ENCODE results near the gene SRRD. TPM values are rescaled to one million over a fixed set of nuclear protein-coding genes. Genes with fewer than 3 reads are reported as not detected.
A peak's percentile ranks its signal among the peaks of the same experiment; 100 is the strongest.

SRRD gene
- total RNA-seq, 1 experiment from 2014 or later: 43.5 TPM

GRCh38 chr22:26471522-26471921 lies 12.2 kb upstream of the SRRD start:
- Histone ChIP-seq H3K9ac (ENCODE audit: low read length) (no peak overlapping the region), H3K79me2 (ENCODE audit: low read length) (peaks cover 19% of the 10 kb centered on the region), H3K9me3 (ENCODE audit: low read length) (no peaks in the 10 kb centered on the region), H3K27ac (ENCODE audit: low read length) (no peak overlapping the region), H3K4me2 (ENCODE audit: low read depth, low read length, poor library complexity, severe bottlenecking) (no peak overlapping the region), H2AFZ (ENCODE audit: low read length) (no peak overlapping the region), H3K4me1 (ENCODE audit: low read length) (no peaks in the 10 kb centered on the region), H4K20me1 (ENCODE audit: insufficient read depth, low read depth, low read length) (no peaks in the 10 kb centered on the region), H3K4me3 (ENCODE audit: low read length) (no peak overlapping the region), H3K36me3 (ENCODE audit: insufficient read depth, low read length) (peaks cover 49% of the 10 kb centered on the region), H3K27me3 (ENCODE audit: low read length) (no peaks in the 10 kb centered on the region), H3K9me2 (replicated peaks; ENCODE audit: insufficient read depth, low read length) (no peaks in the 10 kb centered on the region)
- DNase-seq: no peak

- Histone ChIP-seq H3K4me1 (ENCODE audit: low read length) (peaks cover 16% of the 10 kb centered on the region), H3K9me2 (replicated peaks; ENCODE audit: insufficient read depth, low read length) (no peaks in the 10 kb centered on the region), H3K36me3 (ENCODE audit: insufficient read depth, low read length) (peaks cover 49% of the 10 kb centered on the region), H2AFZ (ENCODE audit: low read length) (no peak overlapping the region), H3K27ac (ENCODE audit: low read length) (no peak overlapping the region), H3K27me3 (ENCODE audit: low read length) (no peaks in the 10 kb centered on the region), H4K20me1 (ENCODE audit: insufficient read depth, low read depth, low read length) (no peaks in the 10 kb centered on the region), H3K4me3 (ENCODE audit: low read length) (no peak overlapping the region), H3K9me3 (ENCODE audit: low read length) (no peaks in the 10 kb centered on the region), H3K9ac (ENCODE audit: low read length) (no peak overlapping the region), H3K79me2 (ENCODE audit: low read length) (peaks cover 49% of the 10 kb centered on the region), H3K4me2 (ENCODE audit: low read depth, low read length, poor library complexity, severe bottlenecking) (no peak overlapping the region)
- no peak for DNase-seq
These were observed 9.0 kb upstream of the SRRD start for GRCh38 chr22:26474682-26475081.

- Histone ChIP-seq H3K4me3 (ENCODE audit: low read length) (no peak overlapping the region), H3K9ac (ENCODE audit: low read length) (no peak overlapping the region), H3K9me2 (replicated peaks; ENCODE audit: insufficient read depth, low read length) (no peaks in the 10 kb centered on the region), H3K9me3 (ENCODE audit: low read length) (no peaks in the 10 kb centered on the region), H2AFZ (ENCODE audit: low read length) (no peak overlapping the region), H3K79me2 (ENCODE audit: low read length) (peaks cover 70% of the 10 kb centered on the region), H3K27me3 (ENCODE audit: low read length) (no peaks in the 10 kb centered on the region), H3K4me2 (ENCODE audit: low read depth, low read length, poor library complexity, severe bottlenecking) (no peak overlapping the region), H4K20me1 (ENCODE audit: insufficient read depth, low read depth, low read length) (no peaks in the 10 kb centered on the region), H3K4me1 (ENCODE audit: low read length) (peaks cover 37% of the 10 kb centered on the region), H3K27ac (ENCODE audit: low read length) (no peak overlapping the region), H3K36me3 (ENCODE audit: insufficient read depth, low read length) (peaks cover 37% of the 10 kb centered on the region)
- DNase-seq: no peak
These were observed 6.9 kb upstream of the SRRD start for GRCh38 chr22:26476705-26477340.

- no peaks in the 10 kb centered on the region for H3K27me3 ChIP-seq (ENCODE audit: low read length)
- no peak for DNase-seq
- no peak overlapping the region for H3K27ac ChIP-seq (ENCODE audit: low read length)
- no peak overlapping the region for H2AFZ ChIP-seq (ENCODE audit: low read length)
- H4K20me1 ChIP-seq (ENCODE audit: insufficient read depth, low read depth, low read length): no peaks in the 10 kb centered on the region
- peaks cover 43% of the 10 kb centered on the region for H3K4me1 ChIP-seq (ENCODE audit: low read length)
- H3K79me2 ChIP-seq (ENCODE audit: low read length): peaks cover 75% of the 10 kb centered on the region
- no peak overlapping the region for H3K4me3 ChIP-seq (ENCODE audit: low read length)
- H3K4me2 ChIP-seq (ENCODE audit: low read depth, low read length, poor library complexity, severe bottlenecking): no peak overlapping the region
- no peaks in the 10 kb centered on the region for H3K9me3 ChIP-seq (ENCODE audit: low read length)
- H3K36me3 ChIP-seq (ENCODE audit: insufficient read depth, low read length): peaks cover 32% of the 10 kb centered on the region
- H3K9ac ChIP-seq (ENCODE audit: low read length): no peak overlapping the region
- H3K9me2 ChIP-seq (replicated peaks; ENCODE audit: insufficient read depth, low read length): no peaks in the 10 kb centered on the region
These were observed 6.3 kb upstream of the SRRD start for GRCh38 chr22:26477341-26477731.

GRCh38 chr22:26479043-26479791 lies 4.5 kb upstream of the SRRD start:
- Histone ChIP-seq H3K4me1 (ENCODE audit: low read length) (peaks cover 50% of the 10 kb centered on the region), H4K20me1 (ENCODE audit: insufficient read depth, low read depth, low read length) (no peaks in the 10 kb centered on the region), H3K36me3 (ENCODE audit: insufficient read depth, low read length) (peaks cover 20% of the 10 kb centered on the region), H3K9me2 (replicated peaks; ENCODE audit: insufficient read depth, low read length) (no peaks in the 10 kb centered on the region), H3K27me3 (ENCODE audit: low read length) (no peaks in the 10 kb centered on the region), H3K4me3 (ENCODE audit: low read length) (peak overlapping the region; percentile 73), H3K9me3 (ENCODE audit: low read length) (no peaks in the 10 kb centered on the region), H3K9ac (ENCODE audit: low read length) (peak overlapping the region; percentile 80), H3K4me2 (ENCODE audit: low read depth, low read length, poor library complexity, severe bottlenecking) (peak overlapping the region; percentile 92), H2AFZ (ENCODE audit: low read length) (peak overlapping the region; percentile 2; the same call in 1 of the 2 replicates), H3K79me2 (ENCODE audit: low read length) (peaks cover 84% of the 10 kb centered on the region), H3K27ac (ENCODE audit: low read length) (peak overlapping the region; percentile 91)
- DNase-seq: peak; percentile 66

- H2AFZ ChIP-seq (ENCODE audit: low read length): peak overlapping the region; percentile 2; the same call in 1 of the 2 replicates
- no peaks in the 10 kb centered on the region for H3K9me2 ChIP-seq (replicated peaks; ENCODE audit: insufficient read depth, low read length)
- H3K27me3 ChIP-seq (ENCODE audit: low read length): no peaks in the 10 kb centered on the region
- H3K9ac ChIP-seq (ENCODE audit: low read length): peak overlapping the region; percentile 80
- H3K4me2 ChIP-seq (ENCODE audit: low read depth, low read length, poor library complexity, severe bottlenecking): peak overlapping the region; percentile 92
- H3K4me1 ChIP-seq (ENCODE audit: low read length): peaks cover 58% of the 10 kb centered on the region
- no peaks in the 10 kb centered on the region for H4K20me1 ChIP-seq (ENCODE audit: insufficient read depth, low read depth, low read length)
- H3K36me3 ChIP-seq (ENCODE audit: insufficient read depth, low read length): peaks cover 16% of the 10 kb centered on the region
- DNase-seq: peak; percentile 68
- H3K4me3 ChIP-seq (ENCODE audit: low read length): peak overlapping the region; percentile 73
- no peaks in the 10 kb centered on the region for H3K9me3 ChIP-seq (ENCODE audit: low read length)
- peak overlapping the region; percentile 91 for H3K27ac ChIP-seq (ENCODE audit: low read length)
- peaks cover 86% of the 10 kb centered on the region for H3K79me2 ChIP-seq (ENCODE audit: low read length)
These were observed 3.7 kb upstream of the SRRD start for GRCh38 chr22:26479792-26480610.

GRCh38 chr22:26480611-26480932 lies 3.1 kb upstream of the SRRD start:
- DNase-seq: no peak
- Histone ChIP-seq H3K4me1 (ENCODE audit: low read length) (peaks cover 64% of the 10 kb centered on the region), H3K79me2 (ENCODE audit: low read length) (peaks cover 91% of the 10 kb centered on the region), H3K9ac (ENCODE audit: low read length) (peak overlapping the region; percentile 80), H3K36me3 (ENCODE audit: insufficient read depth, low read length) (peaks cover 15% of the 10 kb centered on the region; the same call in 1 of the 2 replicates), H2AFZ (ENCODE audit: low read length) (no peak overlapping the region), H3K9me3 (ENCODE audit: low read length) (no peaks in the 10 kb centered on the region), H3K4me3 (ENCODE audit: low read length) (peak overlapping the region; percentile 73), H3K27ac (ENCODE audit: low read length) (peak overlapping the region; percentile 91), H3K4me2 (ENCODE audit: low read depth, low read length, poor library complexity, severe bottlenecking) (peak overlapping the region; percentile 92), H3K9me2 (replicated peaks; ENCODE audit: insufficient read depth, low read length) (no peaks in the 10 kb centered on the region), H3K27me3 (ENCODE audit: low read length) (no peaks in the 10 kb centered on the region), H4K20me1 (ENCODE audit: insufficient read depth, low read depth, low read length) (no peaks in the 10 kb centered on the region)
